Fibroblast of skin of left quadriceps (primary cell): ENCODE results near the gene DHRS7.

ENCODE experiments used
- DNase-seq, 2 experiments: peaks; one replicate each; pipeline ENCODE4 v3.0.0-alpha.2; 2013; ENCODE audit warnings: low read depth in 2 of 2

The DHRS7 gene

GRCh38 chr14:60184905-60185555 lies 19.8 kb upstream of the DHRS7 start:
- no peak for DNase-seq

- DNase-seq = peak; percentile 37 to 51
Observed at GRCh38 chr14:60184146-60184904, 19.1 kb upstream of the DHRS7 start.

- no peak for DNase-seq
Observed at GRCh38 chr14:60183741-60184140, 18.5 kb upstream of the DHRS7 start.

- no peak for DNase-seq
Observed at GRCh38 chr14:60183138-60183537, 17.9 kb upstream of the DHRS7 start.

GRCh38 chr14:60179431-60179869 lies 14.3 kb upstream of the DHRS7 start:
- DNase-seq = peak; percentile 33 to 34

GRCh38 chr14:60178820-60179219 lies 13.6 kb upstream of the DHRS7 start:
- DNase-seq = no peak

GRCh38 chr14:60178164-60178563 lies 13.0 kb upstream of the DHRS7 start:
- DNase-seq = no peak

- DNase-seq = no peak
Observed at GRCh38 chr14:60175255-60175902, 10.2 kb upstream of the DHRS7 start.

GRCh38 chr14:60174352-60175254 lies 9.4 kb upstream of the DHRS7 start:
- no peak for DNase-seq

GRCh38 chr14:60171690-60172089 lies 6.5 kb upstream of the DHRS7 start:
- no peak for DNase-seq

- no peak for DNase-seq
Observed at GRCh38 chr14:60170948-60171347, 5.8 kb upstream of the DHRS7 start.

- DNase-seq = no peak
Observed at GRCh38 chr14:60169722-60170121, 4.5 kb upstream of the DHRS7 start.

GRCh38 chr14:60166142-60166541 lies 944 bp upstream of the DHRS7 start:
- DNase-seq = no peak

- no peak for DNase-seq
Observed at GRCh38 chr14:60165547-60165876, 314 bp upstream of the DHRS7 start.

GRCh38 chr14:60164404-60164711 lies 840 bp downstream of the DHRS7 start:
- DNase-seq = no peak

GRCh38 chr14:60163693-60164092 lies 1.5 kb downstream of the DHRS7 start:
- no peak for DNase-seq

GRCh38 chr14:60161196-60162107 lies 3.7 kb downstream of the DHRS7 start:
- DNase-seq = no peak

GRCh38 chr14:60160422-60160821 lies 4.8 kb downstream of the DHRS7 start:
- no peak for DNase-seq

- DNase-seq = no peak
Observed at GRCh38 chr14:60154671-60155070, 10.5 kb downstream of the DHRS7 start.

- DNase-seq = no peak
Observed at GRCh38 chr14:60153991-60154390, 11.2 kb downstream of the DHRS7 start.

- peak; percentile 72 to 76 for DNase-seq
Observed at GRCh38 chr14:60151715-60152114, 13.5 kb downstream of the DHRS7 start.
